ENCODE measurements around the gene G6PC1. TPM values are rescaled to one million over a fixed set of nuclear protein-coding genes. Genes with fewer than 3 reads are reported as not detected.
"Not testable (repeated sequence)": the region's sequence is repeated elsewhere in the genome, so short reads cannot be mapped to it uniquely, and the experiment has no call there.

Gene G6PC1
- total and polyA plus RNA-seq, 7 donors = 0.03 TPM; not detected in 6

DNA sequence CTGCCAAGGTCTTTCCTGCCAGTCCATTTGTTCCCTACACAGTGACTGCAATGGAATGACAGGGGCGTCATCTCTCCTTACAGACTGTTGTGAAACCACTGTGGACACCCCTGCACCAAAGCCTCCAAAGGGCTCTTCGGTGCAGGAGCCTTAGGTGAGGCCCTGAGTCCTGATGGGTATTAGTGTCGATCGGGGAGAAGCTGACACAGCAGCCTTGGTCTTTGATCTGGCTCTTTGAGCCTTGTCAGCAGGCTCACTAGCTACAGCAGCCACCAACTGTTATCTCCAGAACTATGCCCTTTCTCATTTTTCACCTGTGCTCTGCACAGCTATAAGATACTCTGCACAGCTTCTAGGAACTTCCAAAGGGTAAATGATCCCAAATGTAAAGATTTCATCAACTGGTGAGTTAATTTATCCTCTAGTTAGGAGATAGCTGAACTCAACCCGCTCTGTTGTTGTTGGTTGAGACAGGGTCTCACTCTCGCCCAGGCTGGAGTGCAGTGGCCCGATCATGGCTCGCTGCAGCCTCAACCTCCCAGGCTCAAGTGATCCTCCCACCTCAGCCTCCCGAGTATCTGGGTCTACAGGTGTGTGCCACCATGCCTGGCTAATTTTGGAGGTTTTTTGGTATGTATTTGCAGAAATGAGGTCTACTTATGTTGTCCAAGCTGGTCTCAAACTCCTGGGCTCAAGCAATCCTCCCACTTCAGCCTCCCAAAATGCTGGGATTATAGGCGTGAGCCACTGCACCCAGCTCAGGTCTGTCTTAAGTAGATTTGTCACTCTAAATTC lies 19.7 kb downstream of the G6PC1 start:
- TF ChIP-seq CTCF (IDR thresholded peaks at IDR 0.05) = no peak
- no peaks in the 10 kb centered on the region for H3K36me3 ChIP-seq (ENCODE audit: insufficient read depth in 1 of 2, low read depth in 1 of 2)
- peaks cover 5% of the 10 kb centered on the region for H3K4me1 ChIP-seq
- intact Hi-C loops (cut with DNase I) = no loop called here
- no peak overlapping the region for H3K4me3 ChIP-seq
- 64 to 66% (median 65%) methylated on average over 10 of the region's 10 CpGs for WGBS, 3 donors
- DNase-seq = no peak
- H3K9me3 ChIP-seq = no peaks in the 10 kb centered on the region
- ATAC-seq = no peak
- H3K27me3 ChIP-seq (ENCODE audit: insufficient read depth in 3 of 3, low read length in 2 of 3) = no peaks in the 10 kb centered on the region
- H3K27ac ChIP-seq = no peak overlapping the region

DNA sequence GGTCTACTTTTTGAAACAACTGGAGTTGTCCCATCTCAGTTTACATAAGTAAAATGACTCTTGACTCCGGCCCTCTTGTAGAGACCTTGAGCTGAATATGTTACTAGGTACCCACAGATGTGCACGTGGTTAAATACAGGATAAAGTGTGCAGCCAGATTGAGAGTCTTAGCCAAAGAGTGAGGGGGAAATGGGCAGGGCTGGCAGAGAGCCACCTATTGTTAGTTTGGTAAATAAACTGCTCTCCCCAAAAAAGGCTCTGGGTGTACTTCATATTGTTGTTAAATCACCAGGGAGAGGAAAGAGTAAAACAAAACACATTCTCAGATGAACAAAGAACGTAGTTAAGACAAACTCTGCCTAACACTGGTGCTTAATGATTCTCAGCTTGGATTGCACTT lies 20.3 kb downstream of the G6PC1 start:
- Histone ChIP-seq H3K4me3 (no peak overlapping the region), H3K27me3 (ENCODE audit: insufficient read depth in 3 of 3, low read length in 2 of 3) (no peaks in the 10 kb centered on the region), H3K36me3 (ENCODE audit: insufficient read depth in 1 of 2, low read depth in 1 of 2) (no peaks in the 10 kb centered on the region), H3K27ac (no peak overlapping the region), H3K9me3 (no peaks in the 10 kb centered on the region), H3K4me1 (peaks cover 5% of the 10 kb centered on the region)
- ATAC-seq (no peak), DNase-seq (peak in 1 of 2 donors; percentile 15)
- TF ChIP-seq CTCF (IDR thresholded peaks at IDR 0.05) = no peak
- 26 to 33% (median 31%) methylated on average over 3 of the region's 3 CpGs for WGBS, 3 donors
- intact Hi-C loops (cut with DNase I) = no loop called here

DNA sequence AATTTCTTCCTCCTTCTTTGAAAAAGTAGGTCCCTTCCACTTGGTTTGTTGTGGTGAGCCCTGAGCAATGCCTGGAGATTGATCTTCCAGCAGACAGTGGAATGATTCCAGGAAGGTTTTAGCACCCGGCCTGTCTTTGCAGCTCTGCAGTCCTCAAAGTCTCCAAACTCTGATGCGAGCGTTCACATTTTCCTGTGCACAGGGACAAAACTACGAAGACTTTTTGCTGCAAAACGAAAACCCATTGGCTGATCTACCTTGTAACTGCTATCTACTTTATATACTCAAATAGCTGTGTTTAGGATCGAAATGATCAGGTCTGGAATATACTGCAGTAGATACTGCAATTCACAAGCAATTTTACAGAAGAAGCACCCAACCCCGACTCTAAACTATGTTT lies 21.7 kb downstream of the G6PC1 start:
- H3K4me1 ChIP-seq = peaks cover 5% of the 10 kb centered on the region

GRCh38 chr17:42923472-42923871 lies 22.9 kb downstream of the G6PC1 start:
- intact Hi-C loops (cut with DNase I); H3K4me1 ChIP-seq; ATAC-seq; H3K4me3 ChIP-seq; H3K27me3 ChIP-seq (ENCODE audit: insufficient read depth in 3 of 3, low read length in 2 of 3); H3K36me3 ChIP-seq (ENCODE audit: insufficient read depth in 1 of 2, low read depth in 1 of 2); DNase-seq; H3K27ac ChIP-seq; H3K9me3 ChIP-seq: not testable (repeated sequence)
- 79 to 87% (median 84%) methylated on average over 7 of the region's 7 CpGs for WGBS, 3 donors

More for the DNA sequence above, 21.7 kb downstream of the G6PC1 start:
- Histone ChIP-seq H3K4me3 (no peak overlapping the region), H3K36me3 (ENCODE audit: insufficient read depth in 1 of 2, low read depth in 1 of 2) (no peaks in the 10 kb centered on the region), H3K27me3 (ENCODE audit: insufficient read depth in 3 of 3, low read length in 2 of 3) (no peaks in the 10 kb centered on the region), H3K27ac (no peak overlapping the region), H3K9me3 (no peaks in the 10 kb centered on the region)
- no peak for TF ChIP-seq CTCF (IDR thresholded peaks at IDR 0.05)
- 54 to 59% (median 55%) methylated on average over 7 of the region's 7 CpGs for WGBS, 3 donors
- intact Hi-C loops (cut with DNase I) = no loop called here
- no peak for DNase-seq
- no peak for ATAC-seq

DNA sequence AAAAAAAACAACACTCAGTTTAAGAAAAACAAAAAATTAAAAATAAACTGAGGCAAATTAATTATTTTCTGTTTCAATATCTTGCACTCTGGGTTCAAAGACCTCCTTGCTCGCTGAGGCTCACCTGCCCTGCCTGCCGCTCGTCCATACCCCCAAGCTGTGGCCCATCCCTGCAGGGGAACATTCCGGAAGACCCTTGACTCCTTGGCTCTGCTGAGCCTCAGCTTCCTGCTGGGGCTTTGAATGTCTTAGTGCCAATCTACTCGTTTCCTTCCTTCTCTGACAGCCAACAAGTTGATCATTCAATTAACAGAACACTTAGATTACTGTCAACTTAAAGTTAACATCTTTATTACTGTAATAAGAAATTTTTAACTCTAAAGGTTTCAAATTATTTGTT lies 24.3 kb downstream of the G6PC1 start:
- DNase-seq (no peak), ATAC-seq (no peak)
- Histone ChIP-seq H3K27ac (no peak overlapping the region), H3K27me3 (ENCODE audit: insufficient read depth in 3 of 3, low read length in 2 of 3) (no peaks in the 10 kb centered on the region), H3K4me1 (peaks cover 5% of the 10 kb centered on the region), H3K36me3 (ENCODE audit: insufficient read depth in 1 of 2, low read depth in 1 of 2) (no peaks in the 10 kb centered on the region), H3K9me3 (no peaks in the 10 kb centered on the region), H3K4me3 (no peak overlapping the region)
- 41 to 48% (median 44%) methylated on average over 5 of the region's 5 CpGs for WGBS, 3 donors
- intact Hi-C loops (cut with DNase I) = no loop called here
- TF ChIP-seq CTCF (IDR thresholded peaks at IDR 0.05) = no peak

Measured in psoas muscle (tissue), 8 donors.